Liver (tissue), 9 donors: ENCODE measurements around the gene CLEC16A. TPM values are rescaled to one million over a fixed set of nuclear protein-coding genes. Genes with fewer than 3 reads are reported as not detected.
A peak's percentile ranks its signal among the peaks of the same experiment; 100 is the strongest.

Experiments used
- DNase-seq: peaks from one replicate; pipeline ENCODE4 v3.0.0-alpha.2; 2017; ENCODE audit warnings: low spot score
- H3K27ac ChIP-seq, 2 donors: one replicate each; pipeline ENCODE4 v1.7.0; 2013; ENCODE audit warnings: inconsistent platforms in 2 of 2, low read length in 2 of 2, control low read depth in 1 of 2, low read depth in 1 of 2, mild to moderate bottlenecking in 1 of 2
- H3K27me3 ChIP-seq, 4 donors: one replicate each; pipeline versions ENCODE4 v1.6.1 to v1.7.0; 2013; ENCODE audit warnings: low read length in 3 of 4, inconsistent platforms in 1 of 4, mild to moderate bottlenecking in 1 of 4, moderate library complexity in 1 of 4; ENCODE audit not compliant: control insufficient read depth in 4 of 4, insufficient read depth in 4 of 4
- H3K36me3 ChIP-seq, 4 donors: one replicate each; pipeline versions ENCODE4 v1.6.1 to v1.7.0; 2013; ENCODE audit warnings: low read length in 3 of 4, mild to moderate bottlenecking in 3 of 4, low read depth in 1 of 4, moderate library complexity in 1 of 4; ENCODE audit not compliant: control insufficient read depth in 4 of 4, insufficient read depth in 3 of 4
- H3K4me1 ChIP-seq, 4 donors: one replicate each; pipeline versions ENCODE4 v1.6.1 to v1.7.0; 2013; ENCODE audit warnings: low read length in 3 of 4, mild to moderate bottlenecking in 3 of 4, moderate library complexity in 1 of 4; ENCODE audit not compliant: control insufficient read depth in 4 of 4, insufficient read depth in 4 of 4
- H3K4me3 ChIP-seq, 3 donors: one replicate each; pipeline versions ENCODE4 v1.6.1 to v1.7.0; 2013; ENCODE audit warnings: low read length in 3 of 3, control low read depth in 1 of 3, low read depth in 1 of 3, mild to moderate bottlenecking in 1 of 3
- H3K9ac ChIP-seq, 2 donors: one replicate each; pipeline ENCODE4 v1.7.0; 2013; ENCODE audit warnings: low read length in 2 of 2, mild to moderate bottlenecking in 2 of 2, moderate library complexity in 2 of 2, control low read depth in 1 of 2, low read depth in 1 of 2
- H3K9me3 ChIP-seq, 4 donors: one replicate each; pipeline versions ENCODE4 v1.6.1 to v1.7.0; 2013; ENCODE audit warnings: low read length in 3 of 4; ENCODE audit not compliant: control insufficient read depth in 4 of 4
- CTCF ChIP-seq: fragments of 150-350 bp; IDR thresholded peaks from 2 replicates; pipeline ENCODE4 v1.5.1; 2017; ENCODE audit warnings: improper control_type of control experiment, low read depth, low read length; ENCODE audit not compliant: missing input control
- EGR1 ChIP-seq, 2 donors: IDR thresholded peaks; 2 replicates each; pipeline ENCODE4 v1.6.1; 2016 to 2018; ENCODE audit warnings: antibody characterized with exemption in 2 of 2, low read depth in 2 of 2
- HNF4A ChIP-seq, 2 donors: conservative IDR thresholded peaks; 2 replicates each; pipeline ENCODE4 v1.6.1; 2016; ENCODE audit warnings: antibody characterized with exemption in 2 of 2, mild to moderate bottlenecking in 2 of 2
- HNF4G ChIP-seq: IDR thresholded peaks from 2 replicates; pipeline ENCODE4 v1.6.1; 2016; ENCODE audit warnings: antibody characterized with exemption
- JUND ChIP-seq, 2 donors: IDR thresholded peaks; 2 replicates each; pipeline ENCODE4 v1.6.1; 2016; ENCODE audit warnings: antibody characterized with exemption in 2 of 2
- NR2F2 ChIP-seq: IDR thresholded peaks from 2 replicates; pipeline ENCODE4 v1.6.1; 2016; ENCODE audit warnings: antibody characterized with exemption
- RAD21 ChIP-seq, 2 donors: IDR thresholded peaks; 2 replicates each; pipeline ENCODE4 v1.6.1; 2016; ENCODE audit warnings: antibody characterized with exemption in 2 of 2, mild to moderate bottlenecking in 2 of 2
- REST ChIP-seq: IDR thresholded peaks from 2 replicates; pipeline ENCODE4 v1.6.1; 2016; ENCODE audit warnings: antibody characterized with exemption, mild to moderate bottlenecking
- RXRA ChIP-seq, 2 donors: IDR thresholded peaks; 2 replicates each; pipeline ENCODE4 v1.6.1; 2017 to 2018; ENCODE audit warnings: antibody characterized with exemption in 2 of 2, mild to moderate bottlenecking in 1 of 2
- SP1 ChIP-seq: IDR thresholded peaks from 2 replicates; pipeline ENCODE4 v1.6.1; 2018; ENCODE audit warnings: antibody characterized with exemption, mild to moderate bottlenecking
- TAF1 ChIP-seq: conservative IDR thresholded peaks from 2 replicates; pipeline ENCODE4 v1.6.1; 2016; ENCODE audit warnings: antibody characterized with exemption, mild to moderate bottlenecking
- YY1 ChIP-seq: IDR thresholded peaks from 2 replicates; pipeline ENCODE4 v1.6.1; 2016; ENCODE audit warnings: antibody characterized with exemption, mild to moderate bottlenecking
- WGBS: extraction: QIAGEN DNeasy Blood & Tissue Kit; methylation state at CpG from one replicate; pipeline ENCODE4 v1.1.7; 2013; 5-methylcytosine and 5-hydroxymethylcytosine counted together
- polyA plus RNA-seq, 2 donors: library from polyadenylated mRNA; stranded (reverse) in 1 of 2; unstranded in 1 of 2; fragments of 200-250 nt in 1 of 2; fragments of >200 nt in 1 of 2; fragmentation: Nextera tagmentation in 1 of 2; extraction: Ambion mirVana in 1 of 2; gene quantifications; one replicate each; pipeline versions ENCODE4 v1.2.1 to v1.2.3, GENCODE V29; 2013 to 2015
- total RNA-seq, 2 donors: library from RNA; depleted of rRNA; stranded (reverse); fragments of >200 nt; gene quantifications; one replicate each; pipeline ENCODE4 v1.2.3, GENCODE V29; 2014
- donor health status: healthy.
- donor health status: healthy.
- donor health status: healthy.
- donor health status: healthy.
- donor health status: healthy.

The CLEC16A gene
- total and polyA plus RNA-seq, 4 donors = 9.7 to 23.0 (median 17.4) TPM

- TF ChIP-seq CTCF (no peak), YY1 (no peak), JUND (IDR thresholded peaks at IDR 0.05) (no peak), HNF4G (no peak)
Observed at GRCh38 chr16:11210260-11210659, 265.9 kb downstream of the CLEC16A start (continued).

GRCh38 chr16:11211061-11211976 lies 267.0 kb downstream of the CLEC16A start:
- TF ChIP-seq SP1 = no peak
- peak in 1 of 2 donors; percentile 6 for TF ChIP-seq RAD21 (IDR thresholded peaks at IDR 0.05)
- no peak for TF ChIP-seq TAF1
- H3K27ac ChIP-seq = peak overlapping the region; percentile 38 to 59
- no peak for DNase-seq
- no peaks in the 10 kb centered on the region for H3K36me3 ChIP-seq
- H3K4me3 ChIP-seq = no peak overlapping the region
- no peak overlapping the region for H3K9ac ChIP-seq
- peaks cover 3 to 11% (median 8%) of the 10 kb centered on the region in 4 donors for H3K9me3 ChIP-seq
- H3K27me3 ChIP-seq = no peaks in the 10 kb centered on the region
- H3K4me1 ChIP-seq = peaks cover 0 to 1% (median under 1%) of the 10 kb centered on the region in 4 donors
- 66% methylated on average over 16 of the region's 16 CpGs for WGBS

GRCh38 chr16:11211977-11212797 lies 267.8 kb downstream of the CLEC16A start:
- Histone ChIP-seq H3K9ac (no peak overlapping the region), H3K4me3 (no peak overlapping the region), H3K27ac (peak overlapping the region; percentile 54 to 64), H3K36me3 (no peaks in the 10 kb centered on the region), H3K27me3 (no peaks in the 10 kb centered on the region), H3K9me3 (peaks cover 4 to 13% (median 9%) of the 10 kb centered on the region in 4 donors), H3K4me1 (no peaks in the 10 kb centered on the region)
- TF ChIP-seq CTCF (no peak), NR2F2 (peak; percentile 21), HNF4A (conservative IDR thresholded peaks at IDR 0.05) (no peak), EGR1 (IDR thresholded peaks at IDR 0.05; ENCODE audit: low read depth in 2 of 2) (no peak), RXRA (IDR thresholded peaks at IDR 0.05) (peak in 1 of 2 donors; percentile 16), REST (peak; percentile 63)
- no peak for DNase-seq
- 69% methylated on average over 16 of the region's 16 CpGs for WGBS
